IMR-90 (cell line): ENCODE measurements around the gene TRDN. TPM values are rescaled to one million over a fixed set of nuclear protein-coding genes. Genes with fewer than 3 reads are reported as not detected.

Experiments
- ATAC-seq: fragments of 200-7000 bp; cut with Tn5 transposase; 2 replicates; pipeline ENCODE4 v1.9.1; 2020; ENCODE audit warnings: low read depth, mild to moderate bottlenecking, moderate library complexity
- BruUV-seq: library from RNA; stranded (reverse); fragments of 400-500 nt; replicated peaks from 2 replicates; lab custom pipeline; 2021; lab: Mats Ljungman, UMichigan
- CTCF ChIA-PET: fragments of 300-600 bp; formaldehyde crosslinking; extraction: SDS; loops from one replicate; lab custom pipeline; 2021; ENCODE audit warnings: antibody characterized with exemption; lab: Yijun Ruan, JAX
- POLR2A ChIA-PET: fragments of 300-600 bp; sonication (Branson Sonifier 250); formaldehyde crosslinking; loops from one replicate; lab custom pipeline; 2022; ENCODE audit warnings: antibody characterized with exemption; ENCODE audit not compliant: unreplicated experiment; lab: Charles Lee
- DNase-seq: peaks from one replicate; pipeline ENCODE4 v3.0.0; 2013
- H2AFZ ChIP-seq: replicated peaks from 2 replicates; pipeline ENCODE3; 2013; ENCODE audit warnings: low read length, mild to moderate bottlenecking; ENCODE audit not compliant: poor library complexity
- H2AK5ac ChIP-seq: 2 replicates; pipeline ENCODE4 v1.6.1; 2013; ENCODE audit warnings: low read depth, low read length, inconsistent platforms
- H2AK9ac ChIP-seq: replicated peaks from 2 replicates; pipeline ENCODE3; 2013; ENCODE audit warnings: mild to moderate bottlenecking, low read depth, low read length, moderate library complexity; ENCODE audit not compliant: poor library complexity
- H2BK120ac ChIP-seq: 2 replicates; pipeline ENCODE4 v1.6.1; 2013; ENCODE audit warnings: low read depth, low read length, inconsistent platforms
- H2BK15ac ChIP-seq: 3 replicates; pipeline ENCODE4 v1.6.1; 2013; ENCODE audit warnings: low read depth, low read length, inconsistent platforms
- H2BK20ac ChIP-seq: 2 replicates; pipeline ENCODE4 v1.6.1; 2013; ENCODE audit warnings: low read depth, mild to moderate bottlenecking, inconsistent platforms, low read length, moderate library complexity
- H2BK5ac ChIP-seq: 2 replicates; pipeline ENCODE4 v1.6.1; 2013; ENCODE audit warnings: mild to moderate bottlenecking, low read depth, low read length, inconsistent platforms; ENCODE audit not compliant: poor library complexity, severe bottlenecking
- H3K14ac ChIP-seq: replicated peaks from 2 replicates; pipeline ENCODE4 v1.6.1; 2013; ENCODE audit warnings: low read depth, low read length, inconsistent platforms
- H3K18ac ChIP-seq: 2 replicates; pipeline ENCODE4 v1.6.1; 2013; ENCODE audit warnings: low read depth, low read length, control low read depth
- H3K23ac ChIP-seq: 2 replicates; pipeline ENCODE4 v1.6.1; 2013; ENCODE audit warnings: low read depth, low read length, inconsistent platforms
- H3K27ac ChIP-seq: 2 replicates; pipeline ENCODE4 v1.5.1; 2013; ENCODE audit warnings: mild to moderate bottlenecking, control low read depth, low read length; ENCODE audit not compliant: insufficient read depth
- H3K27me3 ChIP-seq: 2 replicates; pipeline ENCODE4 v1.6.1; 2013; ENCODE audit warnings: low read length; ENCODE audit not compliant: control insufficient read depth, insufficient read depth
- H3K36me3 ChIP-seq: 2 replicates; pipeline ENCODE4 v1.6.1; 2013; ENCODE audit warnings: low read length, mixed read lengths; ENCODE audit not compliant: control insufficient read depth, insufficient read depth
- H3K4ac ChIP-seq: 2 replicates; pipeline ENCODE4 v1.6.1; 2013; ENCODE audit warnings: low read depth, low read length, inconsistent platforms
- H3K4me1 ChIP-seq: 2 replicates; pipeline ENCODE4 v1.6.1; 2013; ENCODE audit warnings: low read length, mixed read lengths; ENCODE audit not compliant: control insufficient read depth, insufficient read depth
- H3K4me2 ChIP-seq: 2 replicates; pipeline ENCODE4 v1.6.1; 2013; ENCODE audit warnings: low read depth, mild to moderate bottlenecking, control low read depth, low read length, moderate library complexity
- H3K4me3 ChIP-seq: 2 replicates; pipeline ENCODE4 v1.5.1; 2013; ENCODE audit warnings: low read depth, mild to moderate bottlenecking, control low read depth, low read length, moderate library complexity; ENCODE audit not compliant: insufficient read depth
- H3K56ac ChIP-seq: 2 replicates; pipeline ENCODE4 v1.6.1; 2013; ENCODE audit warnings: low read length, inconsistent platforms; ENCODE audit not compliant: insufficient read depth; ENCODE audit errors: extremely low read depth
- H3K79me1 ChIP-seq, 2 experiments: 2 replicates each; pipeline ENCODE4 v1.6.1; 2013; ENCODE audit warnings: low read length in 2 of 2, inconsistent platforms in 1 of 2, low read depth in 1 of 2
- H3K9ac ChIP-seq: 2 replicates; pipeline ENCODE4 v1.6.1; 2013; ENCODE audit warnings: low read depth, low read length, control low read depth
- H3K9me1 ChIP-seq: 2 replicates; pipeline ENCODE4 v1.6.1; 2013; ENCODE audit warnings: low read length, inconsistent platforms; ENCODE audit not compliant: insufficient read depth
- H3K9me3 ChIP-seq: 2 replicates; pipeline ENCODE4 v1.6.1; 2013; ENCODE audit warnings: low read length; ENCODE audit not compliant: control insufficient read depth, insufficient read depth
- H4K20me1 ChIP-seq: 2 replicates; pipeline ENCODE4 v1.6.1; 2013; ENCODE audit warnings: low read length, inconsistent platforms; ENCODE audit not compliant: insufficient read depth
- H4K5ac ChIP-seq: 2 replicates; pipeline ENCODE4 v1.6.1; 2013; ENCODE audit warnings: mild to moderate bottlenecking, low read depth, low read length, control low read depth
- H4K8ac ChIP-seq, 2 experiments: 2 replicates each; pipeline ENCODE4 v1.6.1; 2013; ENCODE audit warnings: low read depth in 2 of 2, low read length in 2 of 2, control low read depth in 1 of 2, inconsistent platforms in 1 of 2
- H4K91ac ChIP-seq: 2 replicates; pipeline ENCODE4 v1.6.1; 2013; ENCODE audit warnings: low read depth, low read length, inconsistent platforms; ENCODE audit not compliant: insufficient read depth
- BHLHE40 ChIP-seq: fragments of 150-350 bp; IDR thresholded peaks from 2 replicates; pipeline ENCODE4 v1.6.1; 2016; ENCODE audit warnings: mild to moderate bottlenecking, low read depth, low read length
- CEBPB ChIP-seq: IDR thresholded peaks from 2 replicates; pipeline ENCODE4 v1.6.1; 2012; ENCODE audit warnings: low read depth, low read length, improper control_type of control experiment
- CHD1 ChIP-seq: IDR thresholded peaks from 2 replicates; pipeline ENCODE4 v1.6.1; 2012; ENCODE audit warnings: low read depth, low read length, improper control_type of control experiment
- CTCF ChIP-seq: conservative IDR thresholded peaks from 2 replicates; pipeline ENCODE4 v1.5.1; 2012; ENCODE audit warnings: mild to moderate bottlenecking, low read depth, low read length, improper control_type of control experiment
- ELK1 ChIP-seq: fragments of 150-350 bp; IDR thresholded peaks from 2 replicates; pipeline ENCODE4 v1.6.1; 2016; ENCODE audit warnings: low read depth, mild to moderate bottlenecking, low read length, moderate library complexity, borderline replicate concordance
- FOS ChIP-seq: fragments of 150-350 bp; IDR thresholded peaks from 2 replicates; pipeline ENCODE4 v1.6.1; 2016; ENCODE audit warnings: low read depth, low read length
- MAZ ChIP-seq: IDR thresholded peaks from 2 replicates; pipeline ENCODE4 v1.6.1; 2012; ENCODE audit warnings: low read depth, mild to moderate bottlenecking, low read length, improper control_type of control experiment, moderate library complexity, borderline replicate concordance
- MXI1 ChIP-seq: IDR thresholded peaks from 2 replicates; pipeline ENCODE4 v1.6.1; 2012; ENCODE audit warnings: low read depth, mild to moderate bottlenecking, low read length, moderate library complexity, borderline replicate concordance
- NFE2L2 ChIP-seq: fragments of 150-350 bp; IDR thresholded peaks from 2 replicates; pipeline ENCODE4 v1.6.1; 2016; ENCODE audit warnings: low read depth, mild to moderate bottlenecking, low read length
- RCOR1 ChIP-seq: IDR thresholded peaks from 2 replicates; pipeline ENCODE4 v1.6.1; 2012; ENCODE audit warnings: mild to moderate bottlenecking, low read length, improper control_type of control experiment; ENCODE audit not compliant: insufficient replicate concordance
- RFX5 ChIP-seq: IDR thresholded peaks from 2 replicates; pipeline ENCODE4 v1.8.0; 2012; ENCODE audit warnings: low read depth, mild to moderate bottlenecking, low read length, moderate library complexity
- SMC3 ChIP-seq: fragments of 150-350 bp; IDR thresholded peaks from 2 replicates; pipeline ENCODE4 v1.6.1; 2016; ENCODE audit warnings: low read depth, mild to moderate bottlenecking, antibody characterized with exemption, low read length, moderate library complexity
- WGBS, 2 experiments: methylation state at CpG; one replicate each; pipeline versions ENCODE4 v1.1.5 to v1.1.7; 2013; ENCODE audit warnings: missing lambda C conversion rate in 2 of 2; ENCODE audit not compliant: insufficient read length in 1 of 2; ENCODE audit errors: extremely low coverage in 2 of 2; 5-methylcytosine and 5-hydroxymethylcytosine counted together
- dilution Hi-C: fragments of 300-500 bp; cut with HindIII; formaldehyde crosslinking; loops from one replicate; pipeline ENCODE4 v1.14.3; 2018; ENCODE audit warnings: low sequenced_read_pairs; ENCODE audit not compliant: unreplicated experiment
- in situ Hi-C: fragments of 300-500 bp; cut with MboI; formaldehyde crosslinking; loops from 3 replicates; pipeline ENCODE4 v1.14.3; 2019; ENCODE audit warnings: low sequenced_read_pairs, inconsistent platforms, mixed read lengths
- intact Hi-C: fragments of 100-400 bp; cut with micrococcal nuclease; formaldehyde crosslinking; loops from 2 replicates; pipeline ENCODE4 v1.10.0; 2022
- polyA plus RNA-seq, 3 experiments: library from polyadenylated mRNA; depleted of rRNA; stranded (reverse); fragments of >200 nt; gene quantifications; 2 replicates each; pipeline ENCODE4 v1.2.3, GENCODE V29; 2012; ENCODE audit warnings: low replicate concordance in 1 of 3
- total RNA-seq: library from RNA; depleted of rRNA; stranded (reverse); fragments of >200 nt; gene quantifications from 2 replicates; pipeline ENCODE4 v1.2.3, GENCODE V29; 2012
- TF ChIP-seq, protein P1 (sequence below): fragments of 150-350 bp; IDR thresholded peaks from 2 replicates; pipeline ENCODE4 v1.6.1; 2017; ENCODE audit warnings: mild to moderate bottlenecking, antibody characterized with exemption, low read length, low read depth

Gene TRDN
- total and polyA plus RNA-seq, 2 of the 4 experiments (the other 2 are of a cell fraction): not detected

DNA sequence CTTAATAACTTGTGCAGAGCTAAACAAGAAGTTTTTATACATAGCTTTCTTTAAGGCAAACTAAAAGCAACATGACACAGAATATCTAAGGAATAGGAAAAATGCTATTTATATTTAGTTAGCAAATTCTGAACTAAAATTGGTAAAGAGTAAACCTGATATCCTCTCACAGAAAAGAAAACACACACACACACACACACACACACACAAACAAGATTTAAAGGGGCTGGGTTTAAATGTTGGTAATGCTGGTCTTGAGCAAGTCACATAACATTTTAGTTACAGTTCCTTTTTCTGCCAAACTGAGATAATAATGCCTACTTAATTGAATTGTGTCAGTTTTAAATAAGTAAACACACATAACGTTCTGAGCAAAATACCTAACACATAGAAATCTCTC lies 1.6 kb downstream of the TRDN start:
- no peak overlapping the region for H3K4me3 ChIP-seq
- H3K14ac ChIP-seq: no peak overlapping the region
- no peak overlapping the region for H4K5ac ChIP-seq
- no peak overlapping the region for H2BK120ac ChIP-seq
- no peak overlapping the region for H2BK5ac ChIP-seq
- H4K91ac ChIP-seq: no peak overlapping the region
- H3K4me2 ChIP-seq: no peak overlapping the region
- no peak overlapping the region for H2AFZ ChIP-seq
- no CpG with 5 or more reads among the region's 1 CpG for WGBS, 2 experiments
- no TSS peak for BruUV-seq
- ATAC-seq (no peak), DNase-seq (no peak)
- intact Hi-C loops (no loop called here), in situ Hi-C loops (no loop called here), dilution Hi-C loops (no loop called here)
- no peak overlapping the region for H3K23ac ChIP-seq
- no peak overlapping the region for H2AK5ac ChIP-seq
- H3K56ac ChIP-seq: no peak overlapping the region
- H3K27ac ChIP-seq: no peak overlapping the region
- ChIA-PET POLR2A (no interaction called here), CTCF (no interaction called here)
- H3K36me3 ChIP-seq: no peaks in the 10 kb centered on the region
- no peaks in the 10 kb centered on the region for H3K9me1 ChIP-seq
- no peaks in the 10 kb centered on the region for H4K20me1 ChIP-seq
- H3K4me1 ChIP-seq: no peaks in the 10 kb centered on the region
- H2BK15ac ChIP-seq: no peak overlapping the region
- no peak overlapping the region for H2AK9ac ChIP-seq
- TF ChIP-seq CHD1 (no peak), ELK1 (no peak), MAZ (no peak), NFE2L2 (no peak), SMC3 (no peak), RCOR1 (no peak), CEBPB (no peak), CTCF (no peak), BHLHE40 (no peak), MXI1 (no peak), RFX5 (no peak), FOS (no peak)
- TF ChIP-seq, protein P1, sequence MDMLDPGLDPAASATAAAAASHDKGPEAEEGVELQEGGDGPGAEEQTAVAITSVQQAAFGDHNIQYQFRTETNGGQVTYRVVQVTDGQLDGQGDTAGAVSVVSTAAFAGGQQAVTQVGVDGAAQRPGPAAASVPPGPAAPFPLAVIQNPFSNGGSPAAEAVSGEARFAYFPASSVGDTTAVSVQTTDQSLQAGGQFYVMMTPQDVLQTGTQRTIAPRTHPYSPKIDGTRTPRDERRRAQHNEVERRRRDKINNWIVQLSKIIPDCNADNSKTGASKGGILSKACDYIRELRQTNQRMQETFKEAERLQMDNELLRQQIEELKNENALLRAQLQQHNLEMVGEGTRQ: no peak
- H4K8ac ChIP-seq: no peak overlapping the region
- H3K9me3 ChIP-seq: 0 out of 2 replicates have a peak, but pooled peaks cover 2% of the 10 kb centered on the region
- no peaks in the 10 kb centered on the region for H3K27me3 ChIP-seq
- H3K4ac ChIP-seq: no peak overlapping the region
- no peak overlapping the region for H3K9ac ChIP-seq
- no peak overlapping the region for H3K18ac ChIP-seq
- no peak overlapping the region for H2BK20ac ChIP-seq
- no peaks in the 10 kb centered on the region for H3K79me1 ChIP-seq
